DOHH2 (cell line): Measurements from ENCODE around the gene SUSD1.

Source experiments
- CTCF ChIP-seq: fragments of 200-600 bp; sonication (generic); IDR thresholded peaks from one replicate; pipeline ENCODE4 v1.5.1; 2014; ENCODE audit warnings: antibody characterized with exemption, mild to moderate bottlenecking, low read depth, low read length; ENCODE audit not compliant: poor library complexity, severe bottlenecking
- EZH2phosphoT487 ChIP-seq: fragments of 200-600 bp; sonication (generic); IDR thresholded peaks from 2 replicates; pipeline ENCODE4 v1.6.1; 2017; ENCODE audit warnings: borderline replicate concordance, mild to moderate bottlenecking, antibody characterized with exemption, low read length, moderate library complexity, mixed read lengths

- TF ChIP-seq CTCF = no peak
- no peak for TF ChIP-seq EZH2phosphoT487
Measured at GRCh38 chr9:112125951-112126388, 49.1 kb downstream of the SUSD1 start.
